Jurkat, Clone E6-1 (cell line): ENCODE measurements around the gene CCNDBP1.
A peak's percentile ranks its signal among the peaks of the same experiment; 100 is the strongest.
"Not testable (repeated sequence)": the region's sequence is repeated elsewhere in the genome, so short reads cannot be mapped to it uniquely, and the experiment has no call there.

Source experiments
- DNase-seq: peaks from one replicate; pipeline ENCODE4 v3.0.0-alpha.2; 2011; ENCODE audit warnings: low read depth, low spot score
- H3K4me3 ChIP-seq: 2 replicates; pipeline ENCODE4 v1.5.1; 2011; ENCODE audit warnings: mild to moderate bottlenecking, low read length, control low read depth, moderate library complexity

CCNDBP1 gene

DNA sequence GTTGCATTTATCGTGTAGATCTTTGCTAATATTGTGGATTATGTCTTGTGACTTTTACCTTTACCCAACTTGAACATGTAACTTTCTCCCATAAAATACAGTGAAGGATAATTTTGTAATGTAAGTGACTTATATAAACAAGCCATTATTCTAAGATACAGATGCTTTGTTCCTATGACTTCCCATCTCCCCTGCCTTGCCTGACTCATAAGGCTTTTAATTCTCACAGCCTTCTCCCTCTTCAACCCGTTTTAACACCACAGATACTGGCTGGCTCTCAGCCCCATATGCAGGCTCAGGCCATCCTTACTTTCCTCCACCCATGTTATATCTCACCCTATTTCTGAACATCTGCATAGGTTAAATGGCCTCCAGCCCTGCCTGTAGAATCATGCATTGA is 4.1 kb downstream of the CCNDBP1 start:
- no peak overlapping the region for H3K4me3 ChIP-seq
- no peak for DNase-seq

DNA sequence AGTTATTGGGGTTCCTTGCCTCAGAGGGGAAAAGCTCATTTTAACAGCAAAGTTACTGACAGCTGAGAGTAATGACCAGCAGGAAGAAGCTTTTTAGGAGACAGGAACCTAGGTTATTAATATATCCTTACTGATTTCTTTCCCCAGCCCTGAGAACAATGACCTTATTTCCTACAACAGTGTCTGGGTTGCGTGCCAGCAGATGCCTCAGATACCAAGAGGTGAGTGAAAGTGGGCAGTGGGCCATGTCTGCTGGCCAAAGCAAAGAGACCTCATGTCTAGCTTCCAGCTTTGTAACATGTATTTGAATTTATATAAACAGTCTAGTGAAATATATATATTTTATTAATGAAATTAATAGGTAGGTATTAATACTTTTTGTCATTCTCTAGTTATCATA is 5.0 kb downstream of the CCNDBP1 start:
- H3K4me3 ChIP-seq: no peak overlapping the region
- no peak for DNase-seq

DNA sequence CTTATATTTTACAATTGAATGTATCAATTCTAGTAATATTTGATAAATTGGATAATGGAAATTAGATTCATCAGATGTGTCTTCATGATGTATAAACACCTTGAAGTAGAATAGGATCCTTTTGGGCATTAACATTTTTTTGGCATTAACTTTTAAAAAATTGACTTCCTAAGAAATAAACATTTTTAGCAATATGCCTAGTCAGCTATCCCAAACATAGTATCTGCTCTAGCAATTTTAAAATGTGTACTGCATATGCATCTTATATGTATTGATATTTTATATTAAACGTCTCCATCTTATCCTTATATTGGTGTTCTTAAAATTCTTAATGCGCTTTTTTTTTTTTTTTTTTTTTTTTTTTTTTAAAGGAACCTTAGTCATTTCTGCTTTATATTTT is 8.5 kb downstream of the CCNDBP1 start:
- no peak for DNase-seq
- H3K4me3 ChIP-seq: no peak overlapping the region

DNA sequence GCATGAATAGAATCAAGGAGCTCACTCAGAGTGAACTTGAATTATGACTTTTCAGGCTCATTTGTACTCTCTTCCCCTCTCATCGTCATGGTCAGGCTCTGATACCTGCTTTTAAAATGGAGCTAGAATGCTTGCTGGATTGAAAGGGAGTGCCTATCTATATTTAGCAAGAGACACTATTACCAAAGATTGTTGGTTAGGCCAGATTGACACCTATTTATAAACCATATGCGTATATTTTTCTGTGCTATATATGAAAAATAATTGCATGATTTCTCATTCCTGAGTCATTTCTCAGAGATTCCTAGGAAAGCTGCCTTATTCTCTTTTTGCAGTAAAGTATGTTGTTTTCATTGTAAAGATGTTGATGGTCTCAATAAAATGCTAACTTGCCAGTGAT is 9.6 kb downstream of the CCNDBP1 start:
- H3K4me3 ChIP-seq: no peak overlapping the region
- DNase-seq: no peak

DNA sequence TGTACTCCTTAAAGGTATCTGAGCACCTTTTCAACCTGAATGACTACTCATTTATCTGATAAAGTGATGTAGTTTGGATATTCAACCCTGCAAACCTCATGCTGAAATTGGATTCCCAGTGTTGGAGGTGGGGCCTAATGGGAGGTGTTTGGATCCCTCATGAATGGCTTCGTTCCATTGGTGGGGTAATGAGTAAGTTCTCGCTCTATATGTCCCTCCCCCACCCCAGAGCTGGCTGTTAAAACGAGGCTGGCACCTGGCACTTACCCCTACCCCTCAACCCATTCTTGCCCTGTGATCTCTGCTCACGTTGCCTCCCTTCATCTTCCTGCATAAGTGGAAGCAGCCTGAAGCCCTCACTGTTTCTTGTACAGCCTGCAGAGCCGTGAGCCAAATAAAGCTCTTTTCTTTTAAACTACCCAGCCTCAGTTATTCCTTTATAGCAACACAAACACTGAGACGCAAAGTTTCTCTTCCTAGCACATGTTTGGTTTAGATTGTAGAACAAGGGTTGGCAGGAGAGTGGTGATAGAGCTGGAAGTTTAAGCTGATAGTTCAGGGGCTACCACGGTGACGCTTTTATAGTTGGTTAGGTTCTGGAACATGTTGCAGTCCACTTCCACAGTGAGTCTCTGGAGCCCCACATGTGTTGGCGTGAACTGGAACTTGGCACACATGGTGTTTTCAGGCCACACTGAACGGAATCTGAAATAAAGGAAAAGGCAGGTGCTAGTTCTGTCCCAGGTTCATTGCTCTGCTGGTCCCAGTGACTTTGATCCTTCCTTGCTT is 11.8 kb downstream of the CCNDBP1 start:
- no peak for DNase-seq
- H3K4me3 ChIP-seq: no peak overlapping the region

DNA sequence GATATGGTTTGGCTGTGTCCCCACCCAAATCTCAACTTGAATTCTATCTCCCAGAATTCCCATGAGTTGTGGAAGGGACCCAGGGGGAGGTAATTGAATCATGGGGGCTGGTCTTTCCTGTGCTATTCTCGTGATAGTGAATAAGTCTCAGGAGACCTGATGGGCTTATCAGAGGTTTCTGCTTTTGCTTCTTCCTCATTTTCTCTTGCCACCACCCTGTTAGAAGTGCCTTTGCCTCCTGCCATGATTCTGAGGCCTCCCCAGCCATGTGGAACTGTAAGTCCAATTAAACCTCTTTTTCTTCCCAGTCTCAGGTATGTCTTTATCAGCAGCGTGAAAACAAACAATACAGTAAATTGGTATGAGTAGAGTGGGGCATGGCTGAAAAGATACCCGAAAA is 12.6 kb downstream of the CCNDBP1 start:
- not testable (repeated sequence) for H3K4me3 ChIP-seq, DNase-seq

DNA sequence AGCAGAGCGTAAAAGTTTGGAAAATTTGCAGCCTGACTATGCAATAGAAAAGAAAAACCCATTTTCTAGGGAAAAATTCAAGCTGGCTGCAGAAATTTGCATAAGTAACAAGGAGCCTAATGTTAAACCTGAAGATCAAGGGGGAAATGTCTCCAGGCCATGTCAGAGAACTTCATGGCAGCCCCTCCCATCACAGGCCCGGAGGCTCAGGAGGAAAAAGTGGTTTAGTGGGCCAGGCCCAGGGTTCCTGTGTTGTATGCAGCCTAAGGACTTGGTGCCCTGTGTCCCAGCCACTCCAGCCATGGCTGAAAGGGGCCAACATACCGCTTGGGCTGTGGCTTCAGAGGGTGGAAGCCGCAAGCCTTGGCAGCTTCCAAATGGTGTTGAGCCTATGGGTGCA is 13.4 kb downstream of the CCNDBP1 start:
- DNase-seq, H3K4me3 ChIP-seq: not testable (repeated sequence)

DNA sequence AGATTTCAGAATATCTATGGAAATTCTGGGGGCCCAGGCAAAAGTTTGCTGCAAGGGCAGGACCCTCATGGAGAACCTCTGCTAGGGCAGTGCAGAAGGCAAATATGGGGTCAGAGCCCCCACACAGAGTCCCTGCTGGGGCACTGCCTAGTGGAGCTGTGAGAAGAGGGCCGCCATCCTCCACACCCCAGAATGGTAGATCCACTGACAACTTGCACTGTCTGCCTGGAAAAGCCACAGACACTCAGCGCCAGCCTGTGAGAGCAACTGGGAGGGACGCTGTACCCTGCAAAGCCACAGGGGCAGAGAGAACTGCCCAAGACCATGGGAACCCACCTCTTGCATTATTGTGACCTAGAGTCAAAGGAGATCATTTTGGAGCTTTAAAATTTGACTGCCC is 13.8 kb downstream of the CCNDBP1 start:
- no peak overlapping the region for H3K4me3 ChIP-seq
- no peak for DNase-seq

DNA sequence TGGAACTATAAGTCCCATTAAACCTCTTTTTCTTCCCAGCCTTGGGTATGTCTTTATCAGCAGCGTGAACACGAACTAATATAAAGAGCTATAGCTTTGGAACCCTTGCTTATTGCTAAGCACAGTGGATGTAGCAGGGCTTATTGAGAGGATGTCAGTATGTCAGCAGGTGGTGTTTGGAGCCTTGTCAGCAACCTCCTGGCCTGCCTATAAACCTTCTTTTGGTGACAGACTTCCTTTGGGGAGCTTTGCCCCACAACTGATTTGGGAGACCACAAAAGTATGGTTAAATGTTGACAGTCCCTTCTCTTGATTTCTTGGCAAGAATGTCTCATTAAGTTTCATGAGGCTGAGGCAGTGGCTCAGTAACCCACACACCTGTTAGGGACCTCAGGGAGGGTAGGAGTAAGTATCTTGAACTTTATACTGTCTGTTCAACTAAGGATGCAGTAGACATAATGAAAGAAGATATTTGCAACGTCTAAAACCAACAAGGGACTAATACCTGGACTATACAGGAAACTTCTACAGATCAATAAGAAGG is 14.8 kb downstream of the CCNDBP1 start:
- H3K4me3 ChIP-seq: no peak overlapping the region
- DNase-seq: peak; percentile 74

DNA sequence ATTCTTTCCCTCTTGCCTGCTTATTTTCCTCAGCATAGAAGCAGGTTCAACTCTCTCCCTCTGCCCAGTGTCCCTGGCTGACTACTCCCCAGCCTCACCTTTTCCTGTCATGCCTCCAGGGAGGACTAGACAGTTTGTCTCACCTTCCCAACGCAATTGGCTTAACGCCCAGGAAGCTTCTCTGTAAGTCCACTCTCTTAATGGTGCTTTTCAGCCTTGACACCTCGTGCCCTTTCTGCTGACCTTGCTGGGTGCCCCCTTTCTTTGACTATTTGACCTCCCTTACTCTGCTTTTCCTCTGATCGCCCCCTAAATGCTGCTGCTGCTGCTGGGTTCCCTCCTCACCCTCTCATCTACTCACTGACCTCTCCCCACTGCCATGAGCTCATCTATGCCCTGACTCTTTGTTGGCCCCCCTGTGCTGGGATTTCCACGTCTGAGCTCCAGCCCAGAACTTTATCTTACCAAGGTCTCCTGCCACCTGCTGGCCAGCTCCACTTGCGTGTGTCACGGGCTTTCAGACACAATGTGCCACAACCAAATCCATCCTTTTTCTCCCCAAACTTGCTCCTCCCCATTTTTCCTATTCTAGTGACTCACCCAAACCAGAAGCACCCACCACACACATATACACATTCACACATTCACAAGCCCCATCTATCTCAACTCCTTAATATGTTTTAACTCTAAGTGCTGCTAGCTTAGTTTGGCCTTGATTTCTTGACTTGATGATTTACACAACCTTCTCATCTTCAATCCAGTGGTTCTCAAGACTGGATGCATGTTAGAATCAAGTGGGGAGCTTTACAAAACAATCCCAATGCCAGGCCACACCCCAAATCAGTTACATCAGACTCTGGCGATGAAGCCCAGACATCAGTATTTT is 19.1 kb downstream of the CCNDBP1 start:
- H3K4me3 ChIP-seq: no peak overlapping the region
- DNase-seq: peak; percentile 30

DNA sequence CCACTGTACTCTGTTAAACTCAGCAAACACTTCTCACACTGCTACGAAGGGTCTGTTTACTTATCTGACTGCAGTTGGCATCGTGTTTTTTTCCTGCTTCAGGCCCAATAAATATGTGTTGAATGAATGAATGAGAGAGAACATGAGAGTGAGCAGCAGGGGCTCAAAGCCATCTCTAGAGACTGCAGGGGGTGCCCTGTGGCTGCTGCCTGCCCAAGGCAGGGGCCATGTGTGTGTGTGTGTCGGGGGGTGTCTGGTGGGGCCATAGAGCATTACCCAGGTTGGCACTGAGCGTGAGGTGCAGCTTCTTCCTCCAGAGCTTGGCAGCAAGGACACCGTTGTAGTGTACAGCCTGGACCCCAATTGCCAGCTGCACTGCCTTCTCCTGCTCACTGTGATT is 20.9 kb downstream of the CCNDBP1 start:
- H3K4me3 ChIP-seq: no peak overlapping the region
- no peak for DNase-seq

DNA sequence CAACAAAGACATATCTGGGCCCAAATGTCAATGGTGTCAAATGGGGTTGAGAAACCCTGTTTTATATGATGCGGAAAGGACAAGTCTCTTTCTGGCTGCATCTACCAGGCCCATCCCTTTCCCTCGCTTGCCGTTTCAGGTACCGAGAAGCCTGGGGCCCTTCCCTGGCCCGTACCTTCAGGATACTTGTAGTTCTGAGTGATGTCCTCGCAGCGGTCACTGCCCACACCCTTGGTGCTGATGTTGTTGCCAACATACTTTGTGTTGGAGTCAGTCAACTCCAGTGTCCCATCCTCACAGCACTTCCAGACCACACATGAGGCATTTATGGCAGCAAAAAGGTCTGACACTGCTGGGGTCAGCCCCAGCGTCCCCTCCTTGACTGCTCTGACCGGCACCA is 21.8 kb downstream of the CCNDBP1 start:
- H3K4me3 ChIP-seq: no peak overlapping the region
- no peak for DNase-seq

DNA sequence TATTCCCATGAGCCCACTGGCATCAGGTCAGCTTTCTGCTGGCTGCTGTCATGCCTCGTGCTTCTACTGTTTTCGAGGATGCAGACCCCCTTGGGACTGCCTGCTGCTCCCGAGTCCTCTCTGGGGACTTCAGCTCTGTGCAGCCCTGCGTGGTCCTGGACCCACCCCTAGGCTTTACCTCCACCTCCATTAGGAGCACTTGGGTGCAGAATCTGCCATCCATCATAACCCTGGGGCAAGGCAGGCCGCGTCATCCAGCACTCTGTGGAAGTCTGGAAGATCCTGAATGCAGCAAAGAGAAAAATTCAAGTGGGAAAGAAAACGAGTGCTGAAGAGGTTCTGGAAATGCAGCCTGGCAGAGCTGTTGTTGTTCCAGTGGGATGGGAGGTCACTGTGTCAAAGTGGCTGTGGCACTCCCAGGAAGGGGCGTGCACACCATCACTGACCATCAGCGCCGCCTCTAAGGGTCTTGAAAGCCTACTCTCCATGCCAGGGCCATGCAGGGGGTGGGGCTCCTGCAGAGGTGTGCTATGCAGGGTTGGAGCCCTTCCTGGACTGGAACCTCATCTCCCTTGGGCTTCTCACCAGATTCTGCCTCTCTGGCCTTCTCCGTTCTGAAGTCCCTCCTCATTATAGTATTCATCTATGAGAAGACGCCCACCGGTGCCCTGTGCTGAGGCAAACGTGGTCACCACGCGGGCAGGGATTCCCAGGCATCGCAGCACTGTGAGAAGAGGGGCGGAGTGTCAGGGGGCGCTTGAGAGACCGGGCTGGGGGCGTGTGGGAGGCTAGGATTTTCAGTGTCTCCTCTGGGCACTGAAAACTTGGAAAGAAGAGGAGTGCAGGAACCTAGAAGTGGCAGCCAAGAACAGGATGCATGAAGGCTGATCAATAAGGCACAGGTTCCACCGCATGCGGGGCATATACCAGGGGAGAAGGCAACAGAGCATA is 23.1 kb downstream of the CCNDBP1 start:
- no peak overlapping the region for H3K4me3 ChIP-seq

DNA sequence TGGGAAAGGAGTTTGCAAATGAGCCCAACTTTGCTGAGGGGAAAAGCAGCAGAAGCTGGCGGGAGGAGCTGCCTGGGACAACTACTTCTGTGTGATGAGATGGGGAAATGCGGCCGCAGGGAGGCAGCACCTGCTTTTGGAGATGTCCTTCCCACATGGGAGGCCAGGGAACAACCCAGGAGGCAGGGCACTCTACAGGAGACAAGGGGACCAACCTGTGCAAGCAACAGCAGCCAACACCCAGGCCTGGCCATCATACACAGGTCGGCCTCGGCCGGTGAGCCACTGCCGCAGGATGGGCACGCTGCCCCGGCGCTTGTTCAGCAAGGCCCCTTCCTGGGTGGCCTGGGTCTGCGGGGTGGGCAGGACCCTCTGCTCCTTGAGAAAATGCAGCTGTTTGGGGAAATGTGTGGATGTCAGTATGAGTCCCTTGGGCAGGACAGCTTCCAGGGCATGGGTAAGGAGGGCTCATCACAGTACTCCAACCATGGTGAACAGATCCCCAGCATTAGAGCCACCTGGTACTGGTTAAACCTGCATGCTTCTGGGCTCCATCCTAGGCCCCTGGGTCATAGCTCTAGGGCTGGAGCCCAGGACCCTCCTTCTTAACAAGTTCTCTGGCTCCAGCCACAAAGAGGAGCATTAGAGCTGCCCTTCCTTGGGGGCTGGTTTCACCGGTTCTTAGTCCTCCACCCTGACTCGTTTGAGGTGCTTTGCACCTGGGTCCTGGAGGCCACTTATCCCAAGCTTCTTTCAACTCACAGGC is 24.0 kb downstream of the CCNDBP1 start:
- no peak for DNase-seq
- H3K4me3 ChIP-seq: no peak overlapping the region

More for the DNA sequence above, 23.1 kb downstream of the CCNDBP1 start:
- no peak for DNase-seq

DNA sequence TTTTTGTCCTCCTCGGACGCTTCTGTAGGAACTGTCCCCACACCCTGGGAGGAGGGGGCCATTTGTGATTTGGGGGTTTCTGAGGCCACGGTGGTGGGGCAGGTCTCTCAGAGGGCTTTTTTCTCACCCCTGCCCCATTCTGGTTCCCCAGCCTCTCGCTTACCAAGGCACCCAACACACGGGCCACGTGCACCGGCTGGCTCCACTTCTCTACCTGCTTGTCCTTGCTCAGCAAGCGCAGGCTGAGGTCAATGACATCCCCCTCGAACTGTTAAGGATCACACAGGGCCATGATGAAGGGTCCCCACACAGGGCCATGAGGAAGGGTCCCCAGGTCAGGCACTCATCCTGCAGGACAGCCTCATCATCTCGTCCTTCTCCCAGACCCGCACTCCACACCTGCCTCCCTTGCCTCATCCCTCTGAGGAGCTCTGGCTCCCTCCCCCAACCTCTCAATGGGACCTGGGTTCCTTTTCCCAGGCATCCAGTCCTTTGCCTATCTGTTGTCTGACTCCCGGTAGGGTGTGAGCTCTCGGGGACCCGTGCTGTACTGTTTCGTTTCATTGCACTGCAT is 25.1 kb downstream of the CCNDBP1 start:
- H3K4me3 ChIP-seq: no peak overlapping the region
- DNase-seq: no peak

DNA sequence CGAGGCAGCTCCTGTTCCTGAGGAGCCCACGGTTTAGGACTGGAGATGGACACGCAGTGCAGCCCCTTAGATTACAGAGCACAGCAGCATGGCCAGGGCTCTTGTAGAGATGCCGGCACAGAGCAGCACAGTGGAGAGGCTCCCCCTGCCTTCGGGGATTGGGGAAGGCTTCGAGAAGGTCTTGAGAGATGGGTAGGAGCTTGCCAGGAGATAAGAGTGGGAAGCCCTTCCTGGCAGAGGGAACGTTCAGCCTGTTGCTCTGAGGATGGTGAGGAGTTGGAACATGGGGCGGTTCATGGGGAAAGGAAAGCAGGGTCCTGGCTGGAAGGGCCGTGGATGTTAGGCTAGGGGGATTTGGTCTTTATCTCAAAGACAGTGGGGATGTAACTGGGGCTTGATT is 25.6 kb downstream of the CCNDBP1 start:
- H3K4me3 ChIP-seq: no peak overlapping the region
- no peak for DNase-seq

DNA sequence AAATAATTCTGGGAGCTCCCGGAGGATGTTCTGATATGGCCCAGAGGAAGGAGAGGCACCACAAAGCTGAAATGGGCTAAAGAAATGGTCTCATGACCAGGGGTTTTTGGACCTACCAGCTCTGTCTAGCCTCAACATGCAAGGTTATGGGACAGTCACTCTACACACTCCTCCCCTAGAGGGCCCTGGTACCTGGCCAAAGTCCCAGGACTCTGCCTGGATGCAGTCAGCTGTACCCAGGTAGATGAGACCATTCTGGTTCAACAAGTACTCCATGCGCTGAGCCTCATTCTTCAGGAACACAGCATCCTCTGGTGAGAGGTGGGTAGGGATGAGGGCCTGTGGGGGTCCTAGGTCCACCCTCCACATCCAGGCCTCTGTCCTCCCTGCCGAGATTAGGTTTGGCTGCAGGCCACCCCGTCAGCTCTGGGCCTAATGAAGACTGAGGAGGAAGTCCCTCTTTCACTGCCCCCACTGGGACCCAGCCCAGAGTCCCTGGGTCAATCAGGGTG is 26.1 kb downstream of the CCNDBP1 start:
- no peak for DNase-seq
- H3K4me3 ChIP-seq: no peak overlapping the region

DNA sequence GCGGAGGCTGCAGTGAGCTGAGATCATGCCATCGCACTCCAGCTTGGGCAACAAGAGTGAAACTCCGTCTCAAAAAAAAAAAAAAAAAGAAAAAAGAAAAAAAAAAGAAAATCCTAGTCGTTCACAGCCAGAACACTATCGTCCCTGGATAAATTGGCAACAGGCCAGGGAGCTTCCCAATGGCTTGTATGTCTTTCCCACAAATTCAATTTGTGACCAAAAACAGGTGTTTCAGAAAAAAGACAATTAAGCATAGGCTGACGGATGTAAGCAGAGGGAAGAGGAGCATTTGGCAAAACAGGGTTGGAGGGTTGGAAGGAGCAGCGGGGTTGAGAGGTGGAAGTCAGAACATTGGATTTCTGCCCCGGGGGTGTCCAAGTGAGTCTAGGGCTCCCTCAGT is 27.1 kb downstream of the CCNDBP1 start:
- DNase-seq: no peak

More for the DNA sequence above, 27.1 kb downstream of the CCNDBP1 start:
- H3K4me3 ChIP-seq: no peak overlapping the region
